Keratinocyte (primary cell): ENCODE data around the gene MAP7.

Source experiments
- EZH2 ChIP-seq: IDR thresholded peaks from one replicate; pipeline ENCODE4 v1.6.1; 2012; ENCODE audit warnings: inconsistent platforms, mild to moderate bottlenecking, low read length, moderate library complexity
- TF ChIP-seq, protein P1 (sequence below), 3 experiments: IDR thresholded peaks in 1 of 3; conservative IDR thresholded peaks in 1 of 3; optimal IDR thresholded peaks in 1 of 3; 2 replicates in 2 of 3; 3 replicates in 1 of 3; pipeline versions ENCODE3 to v1.5.1; 2011; ENCODE audit warnings: low read length in 3 of 3, mild to moderate bottlenecking in 3 of 3, moderate library complexity in 2 of 3, control low read depth in 1 of 3, inconsistent platforms in 1 of 3; ENCODE audit not compliant: insufficient read depth in 2 of 3; ENCODE audit errors: extremely low read depth in 1 of 3

DNA sequence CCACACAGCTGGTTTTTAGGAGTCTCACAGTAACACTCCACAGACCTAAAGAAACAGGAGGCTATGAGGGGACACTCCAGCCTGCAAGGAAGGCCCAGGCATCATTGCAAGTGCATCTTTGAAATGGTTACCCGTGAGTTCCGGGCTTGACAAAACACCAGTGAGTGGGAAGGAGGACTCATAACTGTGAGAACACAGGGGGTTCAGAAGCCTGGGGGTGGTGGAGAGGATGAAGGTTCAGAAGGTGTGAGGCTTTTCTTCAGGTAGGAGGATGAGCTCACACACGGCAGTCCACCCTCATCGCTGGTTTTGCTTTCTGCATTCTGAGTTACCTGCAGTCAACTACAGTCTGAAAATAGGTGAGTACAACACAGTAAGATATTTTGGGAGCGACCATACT, 39.9 kb downstream of the MAP7 start:
- TF ChIP-seq, protein P1, sequence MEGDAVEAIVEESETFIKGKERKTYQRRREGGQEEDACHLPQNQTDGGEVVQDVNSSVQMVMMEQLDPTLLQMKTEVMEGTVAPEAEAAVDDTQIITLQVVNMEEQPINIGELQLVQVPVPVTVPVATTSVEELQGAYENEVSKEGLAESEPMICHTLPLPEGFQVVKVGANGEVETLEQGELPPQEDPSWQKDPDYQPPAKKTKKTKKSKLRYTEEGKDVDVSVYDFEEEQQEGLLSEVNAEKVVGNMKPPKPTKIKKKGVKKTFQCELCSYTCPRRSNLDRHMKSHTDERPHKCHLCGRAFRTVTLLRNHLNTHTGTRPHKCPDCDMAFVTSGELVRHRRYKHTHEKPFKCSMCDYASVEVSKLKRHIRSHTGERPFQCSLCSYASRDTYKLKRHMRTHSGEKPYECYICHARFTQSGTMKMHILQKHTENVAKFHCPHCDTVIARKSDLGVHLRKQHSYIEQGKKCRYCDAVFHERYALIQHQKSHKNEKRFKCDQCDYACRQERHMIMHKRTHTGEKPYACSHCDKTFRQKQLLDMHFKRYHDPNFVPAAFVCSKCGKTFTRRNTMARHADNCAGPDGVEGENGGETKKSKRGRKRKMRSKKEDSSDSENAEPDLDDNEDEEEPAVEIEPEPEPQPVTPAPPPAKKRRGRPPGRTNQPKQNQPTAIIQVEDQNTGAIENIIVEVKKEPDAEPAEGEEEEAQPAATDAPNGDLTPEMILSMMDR (optimal IDR thresholded peaks at IDR 0.05 in 1 of 3, IDR thresholded peaks at IDR 0.05 in 1 of 3, conservative IDR thresholded peaks at IDR 0.05 in 1 of 3; ENCODE audit: extremely low read depth in 1 of 3, insufficient read depth in 2 of 3, low read length in 3 of 3), result no peak
- TF ChIP-seq EZH2, result no peak
